Effector memory CD8-positive, alpha-beta T cell (primary cell): ENCODE results near the gene ACOX2.
A peak's percentile ranks its signal among the peaks of the same experiment; 100 is the strongest.

ENCODE experiments used
- ATAC-seq: fragments of 150-1000 bp; cut with Tn5 transposase; replicated peaks from 2 replicates; pipeline ENCODE4 v1.10.0; 2021; ENCODE audit warnings: mild to moderate bottlenecking, moderate library complexity
- DNase-seq, 3 experiments: peaks; one replicate each; pipeline ENCODE4 v3.0.0; 2021
- H3K27ac Mint-ChIP-seq, 2 donors: one replicate each; pipeline ENCODE4 v1.8.0; 2022; ENCODE audit warnings: mild to moderate bottlenecking in 2 of 2, mixed read lengths in 2 of 2, moderate library complexity in 2 of 2
- H3K27me3 Mint-ChIP-seq, 2 donors: one replicate each; pipeline ENCODE4 v1.8.0; 2022; ENCODE audit warnings: mixed read lengths in 2 of 2
- H3K36me3 Mint-ChIP-seq: one replicate; pipeline ENCODE4 v1.8.0; 2022; ENCODE audit warnings: mild to moderate bottlenecking, moderate library complexity, mixed read lengths; ENCODE audit not compliant: insufficient read depth
- H3K4me1 Mint-ChIP-seq, 2 donors: one replicate each; pipeline ENCODE4 v1.8.0; 2022; ENCODE audit warnings: low read depth in 2 of 2, mixed read lengths in 2 of 2
- H3K4me3 Mint-ChIP-seq, 2 donors: one replicate each; pipeline ENCODE4 v1.8.0; 2022; ENCODE audit warnings: mild to moderate bottlenecking in 2 of 2, mixed read lengths in 2 of 2, moderate library complexity in 2 of 2
- H3K9me3 Mint-ChIP-seq, 2 donors: one replicate each; pipeline ENCODE4 v1.8.0; 2022; ENCODE audit warnings: mixed read lengths in 2 of 2
- total RNA-seq, 9 experiments: gene quantifications; one replicate each; lab custom pipeline; 2026; lab: John Stamatoyannopoulos, UW

The ACOX2 gene
- 0 to 0.12 (median 0) reads per million in 9 experiments for total RNA-seq

DNA sequence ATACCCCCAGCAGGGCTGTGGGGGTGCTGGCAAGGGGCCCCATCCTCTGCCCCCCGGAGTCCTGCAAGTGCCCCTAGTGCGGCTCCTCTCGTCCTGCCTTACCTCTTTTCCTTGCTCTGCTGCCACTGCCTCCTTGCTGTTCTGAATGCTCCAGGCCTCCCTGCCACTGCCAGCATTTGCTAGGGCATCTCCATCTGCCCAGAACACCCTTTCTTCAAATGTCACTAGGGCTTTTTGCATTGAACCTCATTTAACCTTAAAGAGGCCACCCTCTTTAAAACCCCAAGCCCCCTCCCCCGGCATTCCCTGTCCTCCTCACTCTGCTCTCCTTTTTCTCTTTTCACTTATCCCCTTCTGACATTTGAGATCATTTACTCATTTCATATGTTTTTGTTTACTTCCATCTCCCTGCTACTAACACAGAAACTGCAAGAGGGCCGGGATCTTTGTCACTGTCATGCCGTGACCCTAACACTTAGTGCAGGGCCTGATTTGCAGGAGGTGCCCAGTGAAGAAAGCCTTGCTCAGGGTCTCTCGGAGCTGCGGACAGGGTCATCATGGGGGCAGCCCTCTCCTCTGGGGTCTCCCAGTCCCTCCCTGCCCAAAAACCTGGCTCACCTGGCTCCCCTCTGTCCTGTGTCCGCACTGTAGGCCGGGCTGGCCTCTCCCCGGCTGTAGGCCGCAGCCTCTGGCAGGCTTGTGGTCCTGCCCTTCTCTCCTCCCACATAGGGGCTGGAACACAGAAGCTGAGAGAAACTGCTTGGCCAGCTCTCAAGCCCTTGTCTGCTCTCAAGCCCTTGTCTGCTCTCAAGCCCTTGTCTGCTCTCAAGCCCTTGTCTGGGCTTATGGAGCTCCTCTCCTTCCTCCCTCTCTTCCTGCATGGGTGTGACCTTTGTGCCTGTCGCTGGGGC is at the start of gene ACOX2:
Gene ACOX2, minus strand, starts transcription at position 690 of the 911 bp plus-strand sequence. CDS start 2,084 bp downstream, outside the sequence.
- Mint-ChIP-seq H3K27ac (no peak within 1 kb of the TSS), H3K4me3 (no peak within 1 kb of the TSS)
- DNase-seq: no peak

DNA sequence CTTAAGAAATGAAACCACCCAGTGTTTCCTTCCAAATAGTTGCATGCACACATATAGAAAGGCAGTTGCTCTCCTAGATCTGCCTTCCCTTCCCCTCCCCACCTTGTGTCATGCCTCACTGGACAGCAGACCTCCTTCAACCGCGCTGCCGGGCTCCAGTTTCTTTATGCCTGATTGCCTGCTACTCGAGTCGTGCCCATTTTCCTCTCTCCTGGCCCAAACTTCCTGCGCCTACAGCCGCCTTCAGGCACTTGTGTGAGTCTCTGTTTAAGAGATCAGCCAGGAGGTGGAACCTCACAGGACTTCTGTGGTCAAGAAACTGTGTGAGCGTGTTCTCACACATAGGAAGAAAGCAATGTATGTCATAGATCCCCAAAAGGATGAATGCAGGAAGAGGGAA is 49.0 kb upstream of the ACOX2 start:
- peak overlapping the region; percentile 91 to 97 for H3K4me3 Mint-ChIP-seq
- no peaks in the 10 kb centered on the region for H3K36me3 Mint-ChIP-seq
- peaks cover 19% of the 10 kb centered on the region in 2 donors for H3K4me1 Mint-ChIP-seq
- no peaks in the 10 kb centered on the region for H3K9me3 Mint-ChIP-seq
- DNase-seq (no peak), ATAC-seq (no peak)
- no peak overlapping the region for H3K27ac Mint-ChIP-seq
- peaks cover 33 to 71% of the 10 kb centered on the region in 2 donors for H3K27me3 Mint-ChIP-seq

More for the DNA sequence above, at the start of gene ACOX2:
- H3K4me1 Mint-ChIP-seq: peaks cover 7 to 10% of the 10 kb centered on the region in 2 donors
- H3K27me3 Mint-ChIP-seq: no peaks in the 10 kb centered on the region
- no peaks in the 10 kb centered on the region for H3K36me3 Mint-ChIP-seq
- no peaks in the 10 kb centered on the region for H3K9me3 Mint-ChIP-seq
- ATAC-seq: no peak

DNA sequence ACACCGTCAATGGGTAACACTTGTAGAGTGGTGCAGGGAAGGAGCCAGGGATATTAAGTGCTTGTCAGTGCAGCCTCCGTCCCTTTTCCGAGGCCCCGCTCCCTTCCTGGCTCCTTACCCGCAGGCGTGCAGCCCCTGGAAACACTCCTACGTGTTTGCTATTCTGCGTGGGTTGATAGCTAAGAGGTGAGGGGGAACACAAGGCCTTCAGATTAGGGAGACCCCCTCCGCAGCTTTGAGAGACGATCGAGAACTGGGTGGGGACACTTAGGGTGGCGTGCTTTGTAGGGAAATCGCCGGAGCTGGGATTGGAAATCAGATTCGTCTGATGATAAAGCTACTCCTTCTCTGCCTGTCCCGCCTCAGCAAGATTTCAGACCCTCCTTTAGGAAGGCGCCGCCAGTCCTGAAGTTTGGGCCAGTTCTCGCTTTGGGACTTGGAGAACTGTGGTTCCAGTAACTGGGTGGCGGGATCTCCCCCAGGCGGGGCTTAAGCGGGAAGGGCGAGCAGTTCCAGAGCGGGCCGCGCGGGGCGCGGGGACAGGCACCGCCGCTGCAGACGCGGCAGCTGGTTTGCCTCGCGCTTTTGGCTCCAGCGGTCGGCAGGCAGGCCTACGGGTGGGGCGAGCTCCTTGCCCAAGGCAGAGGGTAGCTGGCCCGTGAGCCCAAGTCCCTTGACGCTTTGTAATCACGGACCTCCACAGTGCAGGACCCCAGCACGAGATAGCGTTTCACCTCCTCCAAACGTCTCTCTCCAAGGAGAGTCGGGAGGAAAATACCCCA is 48.2 kb upstream of the ACOX2 start:
- H3K36me3 Mint-ChIP-seq: peaks cover 3% of the 10 kb centered on the region
- no peaks in the 10 kb centered on the region for H3K9me3 Mint-ChIP-seq
- DNase-seq (peak; percentile 20 to 30 (median 24)), ATAC-seq (peak; percentile 93)
- H3K27me3 Mint-ChIP-seq: peaks cover 33 to 67% of the 10 kb centered on the region in 2 donors
- peak overlapping the region in 1 of 2 donors; percentile 75 for H3K27ac Mint-ChIP-seq
- H3K4me1 Mint-ChIP-seq: peaks cover 19% of the 10 kb centered on the region in 2 donors
- H3K4me3 Mint-ChIP-seq: peak overlapping the region; percentile 91 to 97

DNA sequence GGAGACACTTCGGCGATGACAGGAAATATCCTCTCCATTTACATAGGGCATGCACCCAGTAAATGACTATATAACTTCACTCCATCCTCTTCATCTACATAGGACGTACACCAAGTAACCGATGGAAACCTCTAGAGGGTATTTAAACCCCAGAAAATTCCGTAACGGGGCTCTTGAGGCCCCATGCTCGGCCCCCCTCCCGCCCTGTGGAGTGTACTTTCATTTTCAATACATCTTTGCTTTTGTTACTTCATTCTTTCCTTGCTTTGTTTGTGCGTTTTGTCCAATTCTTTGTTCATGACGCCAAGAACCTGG is 47.7 kb upstream of the ACOX2 start:
- peaks cover 33 to 70% of the 10 kb centered on the region in 2 donors for H3K27me3 Mint-ChIP-seq
- H3K9me3 Mint-ChIP-seq: no peaks in the 10 kb centered on the region
- ATAC-seq (peak; percentile 35), DNase-seq (no peak)
- H3K27ac Mint-ChIP-seq: peak overlapping the region in 1 of 2 donors; percentile 75
- peaks cover 19% of the 10 kb centered on the region in 2 donors for H3K4me1 Mint-ChIP-seq
- peak overlapping the region; percentile 91 to 97 for H3K4me3 Mint-ChIP-seq
- peaks cover 8% of the 10 kb centered on the region for H3K36me3 Mint-ChIP-seq

DNA sequence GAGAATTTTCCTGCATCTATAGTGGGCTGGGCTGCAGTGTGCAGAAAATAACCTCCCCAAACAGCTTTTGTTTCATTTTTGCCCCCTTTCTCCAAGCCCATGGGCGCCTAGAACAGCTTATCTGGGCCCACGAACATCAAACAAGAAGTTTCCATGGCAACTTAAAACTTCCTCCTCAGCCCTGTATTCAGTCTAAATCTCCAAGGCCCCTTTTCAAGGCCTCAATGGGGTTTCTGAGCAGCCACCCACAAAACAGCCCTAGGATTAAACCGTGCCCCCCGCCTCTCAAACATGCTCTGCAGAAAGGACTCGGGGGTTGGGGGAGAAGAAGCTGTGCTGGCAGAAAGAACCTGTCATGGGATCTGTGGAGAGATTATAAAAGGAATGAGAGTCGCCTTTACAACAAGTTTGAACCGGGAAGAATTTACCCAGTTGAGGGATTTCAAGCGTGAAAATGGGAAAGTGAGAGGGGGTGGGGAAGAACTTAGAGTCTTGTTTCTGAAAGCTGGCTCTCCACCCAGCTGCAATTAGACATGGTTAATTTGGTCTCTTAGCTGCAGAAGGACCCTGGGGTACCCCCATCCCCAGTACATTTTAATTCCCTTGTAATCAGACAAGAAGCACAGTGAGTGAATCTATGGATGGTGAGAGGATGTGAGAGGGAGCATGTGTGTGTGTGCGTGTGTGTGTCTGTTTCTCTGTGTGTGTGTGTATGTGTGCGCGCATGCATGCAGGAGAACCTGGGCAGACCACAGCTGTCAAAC is 44.5 kb upstream of the ACOX2 start:
- DNase-seq: no peak
- no peak overlapping the region for H3K27ac Mint-ChIP-seq
- H3K27me3 Mint-ChIP-seq: peaks cover 23 to 73% of the 10 kb centered on the region in 2 donors
- no peaks in the 10 kb centered on the region for H3K9me3 Mint-ChIP-seq
- peaks cover 8% of the 10 kb centered on the region for H3K36me3 Mint-ChIP-seq
- no peak overlapping the region for H3K4me3 Mint-ChIP-seq
- ATAC-seq: no peak
- H3K4me1 Mint-ChIP-seq: peaks cover 19% of the 10 kb centered on the region in 2 donors

DNA sequence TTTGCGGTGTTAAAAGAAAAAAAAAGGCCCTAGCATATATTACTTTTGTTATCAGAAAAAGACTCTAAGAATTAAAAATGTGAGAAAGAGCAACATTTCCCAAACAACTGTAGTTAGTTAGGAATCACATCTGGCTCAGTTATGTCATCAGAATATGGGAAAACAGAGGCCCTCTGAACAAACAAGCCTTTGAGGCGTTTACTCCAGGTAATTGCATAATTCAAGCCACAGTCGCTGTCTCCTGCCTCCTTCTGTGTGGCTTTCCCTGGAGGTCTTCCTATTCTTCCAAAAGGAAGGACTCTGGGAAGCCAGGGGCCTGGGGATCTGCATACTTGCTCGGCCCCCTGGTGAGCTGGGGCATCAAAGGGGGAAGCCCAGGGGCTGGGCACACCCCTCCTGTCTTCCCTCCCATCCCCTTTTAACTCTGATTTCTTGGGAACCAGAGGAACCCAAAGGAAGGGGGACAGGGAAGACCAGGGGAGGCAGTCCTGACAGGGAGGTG is 43.9 kb upstream of the ACOX2 start:
- DNase-seq (no peak), ATAC-seq (no peak)
- no peak overlapping the region for H3K27ac Mint-ChIP-seq
- H3K9me3 Mint-ChIP-seq: no peaks in the 10 kb centered on the region
- no peak overlapping the region for H3K4me3 Mint-ChIP-seq
- H3K4me1 Mint-ChIP-seq: peaks cover 14 to 15% of the 10 kb centered on the region in 2 donors
- peaks cover 17 to 69% of the 10 kb centered on the region in 2 donors for H3K27me3 Mint-ChIP-seq
- H3K36me3 Mint-ChIP-seq: peaks cover 8% of the 10 kb centered on the region

DNA sequence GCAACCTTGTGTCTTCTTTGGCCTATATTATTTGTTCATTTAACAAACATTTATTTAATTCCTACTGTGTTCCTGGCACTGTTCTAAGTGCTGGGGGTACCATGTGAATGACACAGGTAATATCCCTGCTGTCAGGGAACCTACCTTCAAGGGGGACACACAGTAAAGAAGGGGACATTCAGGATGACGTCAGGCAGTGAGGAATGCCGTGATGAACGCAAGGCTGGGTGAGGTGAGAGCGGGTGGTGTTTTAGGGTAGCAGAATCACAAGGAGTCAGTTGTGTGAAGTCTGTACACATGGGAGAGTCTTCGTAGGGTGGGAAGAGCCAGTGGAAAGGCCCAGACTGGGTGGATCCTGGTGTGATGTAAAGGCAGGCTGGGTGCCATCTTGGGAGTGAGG is 41.9 kb upstream of the ACOX2 start:
- Mint-ChIP-seq H3K9me3 (no peaks in the 10 kb centered on the region), H3K4me1 (no peaks in the 10 kb centered on the region), H3K36me3 (peaks cover 8% of the 10 kb centered on the region), H3K27me3 (peaks cover under 1 to 58% of the 10 kb centered on the region in 2 donors), H3K4me3 (no peak overlapping the region), H3K27ac (no peak overlapping the region)
- DNase-seq (no peak), ATAC-seq (no peak)

DNA sequence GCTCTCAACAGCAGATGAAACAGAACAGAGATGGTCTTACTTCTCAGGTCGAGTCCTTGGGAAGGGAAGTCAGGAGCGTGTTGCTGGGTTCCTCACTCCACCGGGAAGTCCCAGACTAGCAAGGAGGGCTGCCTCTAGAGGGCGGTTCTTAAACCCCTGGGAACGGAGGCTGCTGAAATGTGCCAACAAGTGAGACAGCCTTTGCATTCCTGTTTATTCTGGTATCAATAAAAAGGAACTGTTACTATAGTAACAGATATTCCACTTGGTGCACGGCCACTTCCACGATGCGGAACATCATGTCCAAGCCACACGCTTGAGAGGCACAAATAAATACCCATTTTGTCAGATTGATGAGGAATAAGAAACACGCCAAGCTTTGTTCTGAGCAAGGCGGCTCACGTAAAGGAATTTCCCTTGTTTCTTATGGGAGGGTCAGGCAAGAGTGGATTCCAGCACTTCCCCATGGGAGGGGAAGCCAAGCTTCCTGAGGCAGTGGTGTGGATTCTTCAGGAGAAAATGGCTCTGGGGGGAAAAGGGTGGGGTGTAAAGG is 40.4 kb upstream of the ACOX2 start, which contains the start of gene FAM107A:
Gene FAM107A, minus strand, starts transcription at position 123 of the 553 bp plus-strand sequence. CDS start 7,531 bp downstream, outside the sequence.
- Mint-ChIP-seq H3K27ac (no peak within 1 kb of the TSS), H3K9me3 (no peaks in the 10 kb centered on the region), H3K4me1 (no peaks in the 10 kb centered on the region), H3K36me3 (peaks cover 8% of the 10 kb centered on the region), H3K4me3 (no peak within 1 kb of the TSS), H3K27me3 (peaks cover 6 to 67% of the 10 kb centered on the region in 2 donors)
- DNase-seq: no peak
- no peak for ATAC-seq

DNA sequence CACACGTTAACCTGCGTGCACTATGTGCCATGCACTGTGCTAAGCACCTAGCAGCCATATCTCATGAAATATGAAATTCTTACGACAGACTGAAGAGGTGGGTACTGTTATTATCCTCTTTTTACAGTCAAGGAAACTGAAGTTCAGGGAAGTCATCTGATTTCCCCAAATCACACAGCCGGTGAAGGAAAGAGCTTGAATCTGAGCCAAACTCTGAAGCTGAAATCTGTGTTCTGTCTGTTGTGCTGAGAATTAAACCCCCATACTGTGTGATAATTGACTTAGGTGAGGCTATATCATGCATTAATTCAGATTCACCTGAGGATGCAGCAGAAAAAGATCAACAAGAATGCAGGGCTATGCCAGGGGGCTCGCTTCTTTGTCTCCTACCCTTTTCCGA is 39.7 kb upstream of the ACOX2 start:
- Mint-ChIP-seq H3K36me3 (peaks cover 8% of the 10 kb centered on the region), H3K4me1 (no peaks in the 10 kb centered on the region), H3K27ac (no peak overlapping the region), H3K27me3 (peaks cover 6 to 67% of the 10 kb centered on the region in 2 donors), H3K9me3 (no peaks in the 10 kb centered on the region), H3K4me3 (no peak overlapping the region)
- no peak for DNase-seq
- ATAC-seq: no peak

DNA sequence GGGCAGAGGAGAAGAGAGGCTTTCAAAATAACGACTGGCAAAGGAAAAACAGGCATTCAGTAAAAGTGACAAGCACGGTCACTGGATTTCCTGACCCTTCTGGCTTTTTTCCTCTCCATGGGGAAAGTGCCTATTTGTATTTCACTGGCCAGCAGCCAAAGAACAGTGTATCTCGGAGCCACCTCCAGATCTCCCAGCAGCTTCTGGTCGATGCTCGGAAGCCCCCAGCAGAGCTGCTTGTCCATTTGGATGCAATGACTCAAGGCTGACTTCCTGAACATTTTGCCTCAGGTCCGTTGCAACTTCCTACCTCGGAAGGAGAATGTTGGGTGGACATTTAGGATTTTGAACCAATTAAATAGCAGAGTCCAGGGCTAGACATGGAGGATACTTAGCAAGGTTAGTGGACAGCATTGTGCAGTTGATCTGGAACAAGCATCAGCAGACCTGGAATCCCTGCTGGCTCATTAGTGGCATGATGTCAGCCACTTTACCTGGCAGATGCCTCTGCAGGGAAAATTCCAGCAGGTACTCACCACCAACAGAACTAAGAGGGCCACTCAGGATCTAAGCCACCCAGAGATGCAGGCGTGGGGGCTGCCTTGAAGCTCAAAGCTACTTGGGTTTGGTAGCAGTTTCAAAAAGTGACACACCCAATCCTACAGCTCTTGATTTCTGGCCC is 39.1 kb upstream of the ACOX2 start:
- ATAC-seq (no peak), DNase-seq (no peak)
- Mint-ChIP-seq H3K9me3 (no peaks in the 10 kb centered on the region), H3K36me3 (peaks cover 8% of the 10 kb centered on the region), H3K27ac (no peak overlapping the region), H3K4me1 (no peaks in the 10 kb centered on the region), H3K27me3 (peaks cover 6 to 61% of the 10 kb centered on the region in 2 donors), H3K4me3 (no peak overlapping the region)

DNA sequence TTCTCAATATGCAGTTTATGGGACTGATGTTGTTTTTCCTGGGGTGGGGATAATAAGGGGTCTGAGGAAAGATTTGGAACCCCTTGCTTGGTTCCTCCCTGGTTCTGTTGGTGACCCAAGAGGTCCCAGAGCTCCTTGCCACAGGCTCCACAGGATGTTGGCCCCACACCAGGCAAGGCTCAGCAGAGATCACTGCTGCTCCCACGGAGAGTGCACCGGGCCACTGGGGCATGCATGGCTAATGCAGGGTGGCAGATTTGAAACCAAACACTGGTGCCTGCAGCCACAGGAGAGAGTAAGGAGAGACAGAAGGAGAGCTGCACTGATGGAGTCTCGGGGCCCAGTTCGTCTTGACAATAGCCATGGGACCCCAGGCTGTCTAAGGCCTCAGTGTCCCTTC is 37.7 kb upstream of the ACOX2 start:
- H3K9me3 Mint-ChIP-seq: no peaks in the 10 kb centered on the region
- no peaks in the 10 kb centered on the region for H3K4me1 Mint-ChIP-seq
- H3K27me3 Mint-ChIP-seq: peaks cover 6 to 58% of the 10 kb centered on the region in 2 donors
- H3K36me3 Mint-ChIP-seq: no peaks in the 10 kb centered on the region
- DNase-seq (no peak), ATAC-seq (no peak)
- no peak overlapping the region for H3K4me3 Mint-ChIP-seq
- no peak overlapping the region for H3K27ac Mint-ChIP-seq

DNA sequence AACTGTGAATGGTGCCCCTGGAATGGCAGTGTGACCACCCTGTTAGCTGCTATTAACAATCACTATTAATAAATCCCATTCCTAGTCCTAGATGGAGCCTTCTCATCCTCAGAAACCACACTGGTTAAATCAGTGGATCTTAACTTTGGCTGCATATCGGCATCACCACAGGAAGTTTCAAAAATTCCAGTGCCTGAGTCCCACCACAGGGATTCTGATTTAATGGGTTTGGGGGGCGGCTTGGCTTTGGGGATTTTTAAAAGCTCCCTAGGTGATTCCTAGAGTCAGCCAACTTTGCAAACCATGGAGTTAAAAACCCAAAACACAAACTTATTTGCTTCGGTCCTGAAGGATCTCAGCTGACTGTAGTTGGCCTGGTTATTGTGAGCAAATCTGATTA is 37.1 kb upstream of the ACOX2 start:
- no peak for DNase-seq
- Mint-ChIP-seq H3K36me3 (no peaks in the 10 kb centered on the region), H3K27me3 (peaks cover 6 to 55% of the 10 kb centered on the region in 2 donors), H3K27ac (no peak overlapping the region), H3K4me3 (no peak overlapping the region), H3K9me3 (no peaks in the 10 kb centered on the region), H3K4me1 (peaks cover under 1 to 2% of the 10 kb centered on the region in 2 donors)
- no peak for ATAC-seq
